ENCODE results near the gene ADGRB3.
"Not testable (repeated sequence)": the region's sequence is repeated elsewhere in the genome, so short reads cannot be mapped to it uniquely, and the experiment has no call there.

Gene ADGRB3

GRCh38 chr6:69069881-69070280 is 434.8 kb downstream of the ADGRB3 start:
- no peak for DNase-seq

GRCh38 chr6:69072796-69073195 is 437.7 kb downstream of the ADGRB3 start:
- DNase-seq = no peak

- DNase-seq = no peak
Measured at GRCh38 chr6:69084746-69085335, 449.8 kb downstream of the ADGRB3 start.

GRCh38 chr6:69086689-69087088 is 451.6 kb downstream of the ADGRB3 start:
- DNase-seq = no peak

- no peak for DNase-seq
Measured at GRCh38 chr6:69089539-69089938, 454.5 kb downstream of the ADGRB3 start.

GRCh38 chr6:69090132-69090531 is 455.1 kb downstream of the ADGRB3 start:
- no peak for DNase-seq

- DNase-seq = no peak
Measured at GRCh38 chr6:69096681-69097080, 461.6 kb downstream of the ADGRB3 start.

GRCh38 chr6:69097948-69098347 is 462.9 kb downstream of the ADGRB3 start:
- DNase-seq = no peak

GRCh38 chr6:69098910-69099309 is 463.8 kb downstream of the ADGRB3 start:
- DNase-seq = no peak

GRCh38 chr6:69100772-69101171 is 465.7 kb downstream of the ADGRB3 start:
- no peak for DNase-seq

GRCh38 chr6:69102416-69102815 is 467.3 kb downstream of the ADGRB3 start:
- DNase-seq = no peak

- no peak for DNase-seq
Measured at GRCh38 chr6:69105288-69105687, 470.2 kb downstream of the ADGRB3 start.

GRCh38 chr6:69106511-69106910 is 471.4 kb downstream of the ADGRB3 start:
- no peak for DNase-seq

GRCh38 chr6:69111301-69111700 is 476.2 kb downstream of the ADGRB3 start:
- no peak for DNase-seq

- DNase-seq = no peak
Measured at GRCh38 chr6:69116658-69117057, 481.6 kb downstream of the ADGRB3 start.

- not testable (repeated sequence) for DNase-seq
Measured at GRCh38 chr6:69121461-69122406, 486.7 kb downstream of the ADGRB3 start.

GRCh38 chr6:69122407-69122773 is 487.3 kb downstream of the ADGRB3 start:
- no peak for DNase-seq

- DNase-seq = no peak
Measured at GRCh38 chr6:69128411-69128810, 493.3 kb downstream of the ADGRB3 start.

- DNase-seq = no peak
Measured at GRCh38 chr6:69129046-69129445, 494.0 kb downstream of the ADGRB3 start.

- DNase-seq = no peak
Measured at GRCh38 chr6:69135927-69136326, 500.8 kb downstream of the ADGRB3 start.

GRCh38 chr6:69138148-69138547 is 503.1 kb downstream of the ADGRB3 start:
- DNase-seq = no peak

- no peak for DNase-seq
Measured at GRCh38 chr6:69138893-69139494, 503.9 kb downstream of the ADGRB3 start.

GRCh38 chr6:69145062-69145461 is 510.0 kb downstream of the ADGRB3 start:
- DNase-seq = no peak

GRCh38 chr6:69146385-69146784 is 511.3 kb downstream of the ADGRB3 start:
- DNase-seq = no peak
